Stomach (tissue), 9 donors: ENCODE measurements around the gene RBFOX2. TPM values are rescaled to one million over a fixed set of nuclear protein-coding genes. Genes with fewer than 3 reads are reported as not detected.

Experiments used
- DNase-seq, 2 donors: peaks; one replicate each; pipeline versions ENCODE4 v3.0.0 to v3.0.0-alpha.2; 2013 to 2019
- H3K27ac ChIP-seq, 5 donors: fragments of 200-600 bp in 4 of 5; sonication (generic) in 4 of 5; one replicate each; pipeline ENCODE4 v1.5.1; 2013 to 2019; ENCODE audit warnings: mild to moderate bottlenecking in 1 of 5, moderate library complexity in 1 of 5
- H3K27me3 ChIP-seq, 3 donors: fragments of 200-600 bp; sonication (generic); one replicate each; pipeline ENCODE4 v1.5.1; 2017 to 2019; ENCODE audit warnings: mixed run types in 1 of 3
- H3K36me3 ChIP-seq, 4 donors: fragments of 200-600 bp; sonication (generic); 1 replicate in 3 of 4; 2 replicates in 1 of 4; pipeline ENCODE4 v1.5.1; 2016 to 2019
- H3K4me1 ChIP-seq, 4 donors: fragments of 200-600 bp; sonication (generic); one replicate each; pipeline ENCODE4 v1.5.1; 2016 to 2019
- H3K4me3 ChIP-seq, 4 donors: fragments of 200-600 bp; sonication (generic) in 3 of 4; one replicate each; pipeline ENCODE4 v1.5.1; 2016 to 2019; ENCODE audit warnings: mild to moderate bottlenecking in 1 of 4
- H3K9me3 ChIP-seq, 4 donors: fragments of 200-600 bp; sonication (generic); one replicate each; pipeline ENCODE4 v1.5.1; 2016 to 2019
- CTCF ChIP-seq, 7 experiments: fragments of 450-650 bp in 4 of 7; fragments of 200-600 bp in 3 of 7; sonication (generic) in 3 of 7; IDR thresholded peaks; one replicate each; pipeline ENCODE4 v1.5.1; 2016 to 2019; ENCODE audit warnings: antibody characterized with exemption in 7 of 7, control low read depth in 2 of 7, mild to moderate bottlenecking in 1 of 7
- EP300 ChIP-seq: sonication (generic); formaldehyde crosslinking; IDR thresholded peaks from one replicate; pipeline ENCODE4 v1.6.1; 2017; ENCODE audit warnings: antibody characterized with exemption
- POLR2A ChIP-seq, 4 donors: fragments of 450-650 bp; IDR thresholded peaks; one replicate each; pipeline ENCODE4 v1.6.1; 2016; ENCODE audit warnings: antibody characterized with exemption in 4 of 4, control low read depth in 2 of 4, mild to moderate bottlenecking in 1 of 4, moderate library complexity in 1 of 4
- POLR2AphosphoS5 ChIP-seq, 3 donors: sonication (generic); formaldehyde crosslinking; IDR thresholded peaks; one replicate each; pipeline ENCODE4 v1.6.1; 2016; ENCODE audit warnings: antibody characterized with exemption in 3 of 3
- whole genome bisulfite sequencing, 5 donors: extraction: QIAGEN DNeasy Blood & Tissue Kit in 3 of 5; methylation state at CpG; one replicate each; pipeline versions ENCODE4 v1.1.5 to v1.1.7; 2013 to 2018; 5-methylcytosine and 5-hydroxymethylcytosine counted together
- intact Hi-C: fragments of 100-400 bp; cut with DNase I; formaldehyde crosslinking; loops from one replicate; pipeline ENCODE4 v1.15.1; 2023; ENCODE audit warnings: low total_unique reads
- polyA plus RNA-seq, 3 donors: library from polyadenylated mRNA; stranded (reverse); fragments of 200-250 nt; gene quantifications; one replicate each; pipeline ENCODE4 v1.2.3, GENCODE V29; 2013
- total RNA-seq, 5 donors: library from RNA; depleted of rRNA; stranded (reverse); fragments of >200 nt; gene quantifications; one replicate each; pipeline versions ENCODE4 v1.1.0 to v1.2.3, GENCODE V29; 2014 to 2016
- donor health status: healthy with polysubstance abuse.
- donor health status: Bipolar disorder and iron deficiency.
- donor health status: healthy.

Gene RBFOX2
- total and polyA plus RNA-seq, 8 donors, result 14.9 to 176 (median 46.7) TPM

GRCh38 chr22:35863432-35863831 is 165.2 kb downstream of the RBFOX2 start:
- intact Hi-C loops, result no loop called here
- peaks cover 0 to 49% (median 22%) of the 10 kb centered on the region in 4 donors for H3K4me1 ChIP-seq
- no peaks in the 10 kb centered on the region for H3K27me3 ChIP-seq
- H3K27ac ChIP-seq, result no peak overlapping the region
- TF ChIP-seq CTCF (IDR thresholded peaks at IDR 0.05), result no peak
- TF ChIP-seq EP300, result no peak
- no peak for DNase-seq
- no peaks in the 10 kb centered on the region for H3K36me3 ChIP-seq
- WGBS, 5 donors, result 66 to 74% (median 69%) methylated on average over 5 of the region's 5 CpGs
- H3K4me3 ChIP-seq, result no peak overlapping the region
- no peaks in the 10 kb centered on the region for H3K9me3 ChIP-seq

- Histone ChIP-seq H3K4me3 (no peak overlapping the region), H3K4me1 (peaks cover 0 to 42% (median 21%) of the 10 kb centered on the region in 4 donors), H3K9me3 (no peaks in the 10 kb centered on the region), H3K27ac (no peak overlapping the region), H3K36me3 (no peaks in the 10 kb centered on the region), H3K27me3 (no peaks in the 10 kb centered on the region)
- WGBS, 5 donors, result 87 to 91% (median 90%) methylated on average over 7 of the region's 7 CpGs
- no peak for DNase-seq
- intact Hi-C loops, result no loop called here
- TF ChIP-seq CTCF (IDR thresholded peaks at IDR 0.05) (no peak), POLR2A (IDR thresholded peaks at IDR 0.05) (no peak), POLR2AphosphoS5 (IDR thresholded peaks at IDR 0.05) (no peak), EP300 (no peak)
Measured at GRCh38 chr22:35862697-35863096, 165.9 kb downstream of the RBFOX2 start.

- no peaks in the 10 kb centered on the region for H3K9me3 ChIP-seq
- H3K4me1 ChIP-seq, result peaks cover 0 to 35% (median 19%) of the 10 kb centered on the region in 4 donors
- H3K27me3 ChIP-seq, result no peaks in the 10 kb centered on the region
- H3K27ac ChIP-seq, result no peak overlapping the region
- TF ChIP-seq POLR2AphosphoS5 (IDR thresholded peaks at IDR 0.05), result no peak
- no peak for TF ChIP-seq EP300
- DNase-seq, result no peak
- intact Hi-C loops, result no loop called here
- no peak overlapping the region for H3K4me3 ChIP-seq
- 83 to 95% (median 92%) methylated on average over 4 of the region's 4 CpGs for WGBS, 5 donors
- no peaks in the 10 kb centered on the region for H3K36me3 ChIP-seq
Measured at GRCh38 chr22:35861451-35861850, 167.2 kb downstream of the RBFOX2 start.

- no peak for TF ChIP-seq POLR2A (IDR thresholded peaks at IDR 0.05)
- Histone ChIP-seq H3K27me3 (no peaks in the 10 kb centered on the region), H3K9me3 (no peaks in the 10 kb centered on the region), H3K36me3 (no peaks in the 10 kb centered on the region), H3K4me1 (peaks cover 0 to 32% (median 16%) of the 10 kb centered on the region in 4 donors), H3K4me3 (no peak overlapping the region), H3K27ac (no peak overlapping the region)
- DNase-seq, result no peak
- intact Hi-C loops, result no loop called here
- WGBS, 5 donors, result 60 to 75% (median 70%) methylated on average over 3 of the region's 3 CpGs
Measured at GRCh38 chr22:35860837-35861236, 167.8 kb downstream of the RBFOX2 start.

- H3K27me3 ChIP-seq, result no peaks in the 10 kb centered on the region
- H3K27ac ChIP-seq, result no peak overlapping the region
- H3K9me3 ChIP-seq, result no peaks in the 10 kb centered on the region
- TF ChIP-seq EP300 (no peak), POLR2AphosphoS5 (IDR thresholded peaks at IDR 0.05) (no peak), CTCF (IDR thresholded peaks at IDR 0.05) (no peak), POLR2A (IDR thresholded peaks at IDR 0.05) (no peak)
- peaks cover 0 to 30% (median 12%) of the 10 kb centered on the region in 4 donors for H3K4me1 ChIP-seq
- intact Hi-C loops, result no loop called here
- no peaks in the 10 kb centered on the region for H3K36me3 ChIP-seq
- DNase-seq, result no peak
- H3K4me3 ChIP-seq, result no peak overlapping the region
- 90 to 93% (median 91%) methylated on average over 4 of the region's 4 CpGs for WGBS, 5 donors
Measured at GRCh38 chr22:35860087-35860733, 168.4 kb downstream of the RBFOX2 start.
